ENCODE data around the gene NBPF11. TPM values are rescaled to one million over a fixed set of nuclear protein-coding genes. Genes with fewer than 3 reads are reported as not detected.
A peak's percentile ranks its signal among the peaks of the same experiment; 100 is the strongest.
"Not testable (repeated sequence)": the region's sequence is repeated elsewhere in the genome, so short reads cannot be mapped to it uniquely, and the experiment has no call there.

NBPF11 gene
- total RNA-seq, 4 donors from 2014 or later: 0.58 to 1.8 (median 1.3) TPM

DNA sequence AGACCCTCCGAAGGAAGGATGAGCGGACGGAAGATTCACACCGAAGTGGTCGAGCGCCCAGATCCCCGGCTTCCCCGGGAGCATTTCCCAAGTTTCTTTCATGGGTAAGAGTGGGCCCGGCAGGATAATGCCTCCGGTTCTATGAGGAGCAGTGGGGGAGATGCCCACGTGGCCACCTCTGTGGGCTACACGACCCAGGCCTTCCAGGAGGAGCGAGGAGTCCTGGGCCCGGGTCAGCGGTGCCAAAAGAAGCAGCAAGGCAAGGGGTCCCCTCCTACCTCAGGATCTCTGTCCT is 7.9 kb upstream of the NBPF11 start:
- Histone ChIP-seq H3K36me3 (no peaks in the 10 kb centered on the region), H3K27ac (no peak overlapping the region), H3K9me3 (no peaks in the 10 kb centered on the region), H3K4me1 (no peaks in the 10 kb centered on the region), H3K27me3 (peaks cover 0 to 32% (median 25%) of the 10 kb centered on the region in 3 donors), H3K4me3 (no peak overlapping the region)
- no peak for DNase-seq
- in situ Hi-C loops (cut with MboI; ENCODE audit: low sequenced_read_pairs in 4 of 4): no loop called here
- ATAC-seq: no peak
- no peak for TF ChIP-seq POLR2A (IDR thresholded peaks at IDR 0.05)
- TF ChIP-seq, protein P1, sequence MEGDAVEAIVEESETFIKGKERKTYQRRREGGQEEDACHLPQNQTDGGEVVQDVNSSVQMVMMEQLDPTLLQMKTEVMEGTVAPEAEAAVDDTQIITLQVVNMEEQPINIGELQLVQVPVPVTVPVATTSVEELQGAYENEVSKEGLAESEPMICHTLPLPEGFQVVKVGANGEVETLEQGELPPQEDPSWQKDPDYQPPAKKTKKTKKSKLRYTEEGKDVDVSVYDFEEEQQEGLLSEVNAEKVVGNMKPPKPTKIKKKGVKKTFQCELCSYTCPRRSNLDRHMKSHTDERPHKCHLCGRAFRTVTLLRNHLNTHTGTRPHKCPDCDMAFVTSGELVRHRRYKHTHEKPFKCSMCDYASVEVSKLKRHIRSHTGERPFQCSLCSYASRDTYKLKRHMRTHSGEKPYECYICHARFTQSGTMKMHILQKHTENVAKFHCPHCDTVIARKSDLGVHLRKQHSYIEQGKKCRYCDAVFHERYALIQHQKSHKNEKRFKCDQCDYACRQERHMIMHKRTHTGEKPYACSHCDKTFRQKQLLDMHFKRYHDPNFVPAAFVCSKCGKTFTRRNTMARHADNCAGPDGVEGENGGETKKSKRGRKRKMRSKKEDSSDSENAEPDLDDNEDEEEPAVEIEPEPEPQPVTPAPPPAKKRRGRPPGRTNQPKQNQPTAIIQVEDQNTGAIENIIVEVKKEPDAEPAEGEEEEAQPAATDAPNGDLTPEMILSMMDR (IDR thresholded peaks at IDR 0.05 in 4 of 5, conservative IDR thresholded peaks at IDR 0.05 in 1 of 5): no peak
- intact Hi-C loops (cut with DNase I; ENCODE audit: low total_unique reads): no loop called here

DNA sequence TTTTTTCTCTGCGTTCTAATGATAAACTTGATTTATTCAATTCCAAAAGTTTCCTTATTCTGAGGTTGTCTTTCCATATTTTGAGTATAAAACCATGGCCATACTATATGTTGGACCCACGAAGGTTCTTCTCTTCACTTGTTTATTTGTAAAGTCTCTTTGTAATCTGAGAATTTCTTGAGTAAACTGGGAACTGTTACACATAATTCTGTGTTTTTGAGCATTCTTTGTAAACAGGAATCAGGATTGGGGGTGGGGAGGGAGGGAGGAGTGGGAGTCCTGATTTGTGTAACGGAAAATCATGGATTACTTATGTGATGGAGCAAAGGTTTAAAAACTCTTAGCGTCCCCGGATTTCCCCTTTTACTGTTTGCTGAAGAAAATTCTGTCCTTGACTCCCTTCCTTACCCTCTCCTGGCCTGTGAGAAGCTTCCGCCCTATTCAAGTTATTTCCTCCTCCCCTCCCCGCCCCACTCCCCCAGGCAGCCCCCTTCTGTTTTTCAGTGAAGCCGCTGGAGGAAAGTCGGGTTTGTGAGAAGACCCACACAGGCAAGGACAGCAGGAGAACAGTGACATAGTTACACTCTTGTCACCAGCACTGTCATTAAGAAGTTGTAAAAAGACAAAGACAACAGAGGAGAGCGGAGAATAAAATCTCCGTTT is 6.4 kb upstream of the NBPF11 start:
- no peaks in the 10 kb centered on the region for H3K36me3 ChIP-seq
- no peak for ATAC-seq
- H3K4me3 ChIP-seq: no peak overlapping the region
- H3K4me1 ChIP-seq: no peaks in the 10 kb centered on the region
- no peaks in the 10 kb centered on the region for H3K9me3 ChIP-seq
- no peak overlapping the region for H3K27ac ChIP-seq
- DNase-seq: no peak
- in situ Hi-C loops (cut with MboI; ENCODE audit: low sequenced_read_pairs in 4 of 4) (no loop called here), intact Hi-C loops (cut with DNase I; ENCODE audit: low total_unique reads) (no loop called here)
- TF ChIP-seq, protein P1 (IDR thresholded peaks at IDR 0.05 in 4 of 5, conservative IDR thresholded peaks at IDR 0.05 in 1 of 5): no peak
- TF ChIP-seq POLR2A (IDR thresholded peaks at IDR 0.05): no peak
- peaks cover 0 to 32% (median 25%) of the 10 kb centered on the region in 3 donors for H3K27me3 ChIP-seq

DNA sequence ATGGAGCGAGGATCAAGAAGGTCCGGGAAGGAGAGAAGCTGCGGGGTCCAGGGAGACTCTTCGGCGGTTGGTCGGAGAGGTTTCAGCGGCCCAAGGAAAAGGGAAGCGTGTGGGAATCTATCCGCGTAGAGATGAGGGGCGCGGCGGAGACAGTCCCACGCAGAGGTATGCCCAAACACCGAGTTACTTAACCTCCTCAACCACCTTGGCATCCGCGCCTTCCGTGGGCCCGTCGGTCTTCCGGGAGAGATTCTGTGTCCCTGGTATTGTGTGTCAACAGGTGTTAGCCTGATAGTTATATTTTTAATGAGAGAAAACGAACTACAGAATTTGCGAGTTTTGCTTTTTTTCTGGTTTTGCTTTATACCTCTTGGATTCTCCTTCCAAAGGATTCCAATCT is 5.7 kb upstream of the NBPF11 start:
- DNase-seq; H3K4me1 ChIP-seq; H3K36me3 ChIP-seq; ATAC-seq; H3K4me3 ChIP-seq; in situ Hi-C loops (cut with MboI; ENCODE audit: low sequenced_read_pairs in 4 of 4); H3K9me3 ChIP-seq; H3K27ac ChIP-seq; intact Hi-C loops (cut with DNase I; ENCODE audit: low total_unique reads): not testable (repeated sequence)
- peaks cover 0 to 32% (median 25%) of the 10 kb centered on the region in 3 donors for H3K27me3 ChIP-seq

DNA sequence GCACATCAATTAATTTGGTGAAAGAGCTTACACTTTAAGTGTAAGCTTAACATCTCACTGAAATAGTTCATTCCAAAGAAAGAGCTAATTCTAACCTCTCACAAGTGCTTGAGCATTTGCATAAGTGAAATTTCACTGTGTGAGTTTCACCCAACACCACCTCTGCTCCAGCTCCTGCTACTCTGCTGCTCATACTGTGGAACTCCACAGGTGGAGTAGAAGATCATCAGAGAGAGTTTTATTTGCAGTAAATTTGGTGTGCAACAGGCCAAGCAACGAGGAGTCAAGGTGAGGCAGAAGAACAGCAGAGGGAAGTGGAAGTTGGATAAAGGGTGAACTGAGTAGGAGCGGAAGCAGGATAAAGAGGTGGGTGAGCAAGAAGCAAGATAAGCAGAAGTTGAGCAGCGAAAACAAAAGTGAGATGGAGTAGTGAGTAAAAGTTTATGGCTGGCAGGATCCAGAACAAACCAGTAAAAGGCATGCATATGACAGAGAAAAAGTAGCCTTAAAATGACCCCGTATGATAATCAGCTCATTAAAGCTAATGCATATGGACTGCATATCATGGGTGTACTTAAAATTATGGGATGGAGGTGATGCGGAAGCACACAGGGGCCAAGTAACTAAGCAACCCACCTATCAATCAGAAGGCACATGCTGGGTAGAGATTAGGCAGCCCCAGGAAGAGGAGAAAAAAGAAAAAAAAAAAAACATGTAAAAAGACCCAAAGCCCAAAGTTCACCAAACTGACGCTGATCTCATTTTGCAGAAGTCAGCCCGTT is 3.6 kb upstream of the NBPF11 start:
- H3K4me1 ChIP-seq; DNase-seq; H3K36me3 ChIP-seq; H3K27ac ChIP-seq; intact Hi-C loops (cut with DNase I; ENCODE audit: low total_unique reads); H3K9me3 ChIP-seq; ATAC-seq; H3K4me3 ChIP-seq; in situ Hi-C loops (cut with MboI; ENCODE audit: low sequenced_read_pairs in 4 of 4): not testable (repeated sequence)
- H3K27me3 ChIP-seq: peaks cover 0 to 25% (median 22%) of the 10 kb centered on the region in 3 donors

DNA sequence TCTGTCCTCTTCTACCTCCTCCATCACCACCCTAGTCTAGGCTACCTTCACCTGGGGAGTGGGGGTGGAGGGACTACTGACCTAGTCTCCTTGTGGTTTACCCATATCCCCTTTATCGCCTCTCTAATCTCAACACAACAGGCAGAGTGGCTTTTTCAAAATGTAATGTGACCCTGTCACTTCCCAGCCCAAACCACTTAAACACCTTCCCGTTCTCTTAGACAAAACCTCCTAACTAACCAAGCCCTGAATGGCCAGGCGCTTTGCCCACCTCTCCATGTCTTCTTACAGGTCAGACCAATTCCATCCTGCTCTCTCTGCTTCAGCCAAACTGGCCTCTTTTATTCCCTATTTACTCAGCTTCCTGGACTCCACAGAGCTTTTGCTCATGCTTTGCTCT is 714 bp upstream of the NBPF11 start:
- H3K27me3 ChIP-seq; H3K4me1 ChIP-seq; ATAC-seq; H3K4me3 ChIP-seq; H3K27ac ChIP-seq; H3K9me3 ChIP-seq; intact Hi-C loops (cut with DNase I; ENCODE audit: low total_unique reads); H3K36me3 ChIP-seq; DNase-seq; in situ Hi-C loops (cut with MboI; ENCODE audit: low sequenced_read_pairs in 4 of 4): not testable (repeated sequence)

DNA sequence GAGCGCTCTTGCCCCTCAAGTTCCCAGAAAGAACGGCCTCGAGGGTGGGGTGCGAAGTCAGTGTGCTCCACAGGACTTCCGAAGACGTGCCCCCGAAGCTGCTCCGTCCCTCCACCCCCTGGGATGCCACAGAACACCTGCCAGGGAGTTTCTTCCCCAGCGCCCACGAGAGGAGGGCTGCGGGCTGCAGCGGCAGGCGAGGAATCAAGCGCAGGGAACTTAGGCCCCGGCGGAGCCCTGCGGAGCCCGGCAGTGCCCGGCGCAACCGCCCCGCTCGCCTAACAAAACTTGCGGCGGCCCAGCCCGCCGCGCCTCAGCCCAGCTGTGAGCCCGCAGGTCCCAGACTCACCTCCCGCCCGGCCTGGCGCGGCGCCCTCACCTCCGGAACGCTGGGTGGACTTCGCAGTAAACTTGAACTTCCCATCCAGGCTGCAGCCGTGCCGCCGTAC is 686 bp downstream of the NBPF11 start:
- peak overlapping the region; percentile 70 to 87 (median 71) for H3K4me3 ChIP-seq
- peak overlapping the region; percentile 26 to 70 (median 69) for H3K27ac ChIP-seq
- in situ Hi-C loops (cut with MboI; ENCODE audit: low sequenced_read_pairs in 4 of 4); H3K4me1 ChIP-seq; H3K9me3 ChIP-seq; H3K27me3 ChIP-seq; intact Hi-C loops (cut with DNase I; ENCODE audit: low total_unique reads); H3K36me3 ChIP-seq: not testable (repeated sequence)
- ATAC-seq: peak; percentile 59 to 69
- peak in 1 of 2 donors; percentile 26 for DNase-seq

DNA sequence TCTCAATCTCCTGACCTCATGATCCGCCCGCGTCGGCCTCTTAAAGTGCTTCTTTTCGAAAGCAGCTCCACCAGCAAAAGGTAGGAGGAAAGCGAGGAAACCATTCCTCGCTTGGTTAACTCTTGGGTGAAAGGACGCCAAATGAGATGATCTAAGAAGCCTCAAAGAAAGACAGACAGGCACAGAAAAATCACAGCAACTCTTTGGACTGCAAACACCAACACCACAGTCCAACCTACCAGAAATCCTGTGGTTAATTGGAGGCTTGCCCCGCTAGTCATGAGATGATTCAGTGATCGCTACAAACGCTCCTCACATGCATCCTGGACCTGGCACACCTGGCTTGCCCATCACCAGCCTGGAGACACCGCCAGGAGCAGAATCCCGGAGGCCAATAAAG is 1.1 kb downstream of the NBPF11 start:
- H3K27me3 ChIP-seq; DNase-seq; H3K4me1 ChIP-seq; H3K9me3 ChIP-seq; intact Hi-C loops (cut with DNase I; ENCODE audit: low total_unique reads); in situ Hi-C loops (cut with MboI; ENCODE audit: low sequenced_read_pairs in 4 of 4); H3K36me3 ChIP-seq: not testable (repeated sequence)
- peak overlapping the region in 1 of 4 donors; percentile 70 for H3K27ac ChIP-seq
- ATAC-seq: peak in 1 of 2 donors; percentile 26
- H3K4me3 ChIP-seq: peak overlapping the region; percentile 70 to 87 (median 71)

DNA sequence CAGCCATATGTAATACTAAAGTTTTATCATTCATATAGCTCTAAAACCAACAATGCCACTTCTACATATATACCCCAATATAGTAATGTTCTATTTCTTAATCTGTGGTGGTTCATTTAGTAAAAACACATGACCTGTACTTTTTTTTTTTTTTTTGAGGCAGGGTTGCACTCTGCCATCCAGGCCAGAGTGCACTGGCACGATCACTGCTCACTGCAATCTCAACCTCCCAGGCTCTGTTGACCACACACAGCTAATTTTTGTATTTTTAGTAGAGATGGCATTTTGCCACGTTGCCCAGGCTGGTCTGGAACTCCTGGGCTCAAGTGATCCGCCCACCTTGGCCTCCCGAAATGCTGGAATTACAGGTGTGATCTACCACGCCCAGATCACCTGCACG is 2.1 kb downstream of the NBPF11 start:
- H3K36me3 ChIP-seq; intact Hi-C loops (cut with DNase I; ENCODE audit: low total_unique reads); DNase-seq; H3K4me1 ChIP-seq; H3K9me3 ChIP-seq; in situ Hi-C loops (cut with MboI; ENCODE audit: low sequenced_read_pairs in 4 of 4); H3K27me3 ChIP-seq; ATAC-seq; H3K27ac ChIP-seq; H3K4me3 ChIP-seq: not testable (repeated sequence)

DNA sequence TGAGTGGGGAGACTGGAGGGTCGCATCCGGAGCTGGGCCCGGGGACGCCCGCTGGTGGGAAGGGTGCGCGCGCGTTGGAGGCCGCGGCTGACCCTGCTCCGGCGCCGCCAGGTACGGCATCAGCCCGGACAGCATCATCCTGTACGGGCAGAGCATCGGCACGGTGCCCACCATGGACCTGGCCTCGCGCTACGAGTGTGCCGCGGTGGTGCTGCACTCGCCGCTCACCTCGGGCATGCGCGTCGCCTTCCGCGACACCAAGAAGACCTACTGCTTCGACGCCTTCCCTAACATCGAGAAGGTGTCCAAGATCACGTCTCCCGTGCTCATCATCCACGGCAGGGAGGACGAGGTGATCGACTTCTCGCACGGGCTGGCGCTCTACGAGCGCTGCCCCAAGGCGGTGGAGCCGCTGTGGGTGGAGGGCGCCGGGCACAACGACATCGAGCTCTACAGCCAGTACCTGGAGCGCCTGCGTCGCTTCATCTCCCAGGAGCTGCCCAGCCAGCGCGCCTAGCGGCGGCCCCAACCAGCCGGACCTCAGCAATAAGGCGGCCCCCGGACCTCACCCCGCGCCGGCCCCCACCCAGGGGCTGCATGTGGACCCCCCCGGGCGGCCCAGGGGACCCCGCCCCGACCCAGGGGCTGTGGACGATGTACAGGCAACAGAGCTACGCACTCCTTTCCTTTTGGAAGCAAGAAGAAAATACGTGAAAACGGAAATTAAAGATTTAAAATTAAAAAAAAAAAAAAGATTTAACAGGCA is 2.8 kb downstream of the NBPF11 start:
- H3K36me3 ChIP-seq; H3K4me3 ChIP-seq; intact Hi-C loops (cut with DNase I; ENCODE audit: low total_unique reads); DNase-seq; H3K9me3 ChIP-seq; in situ Hi-C loops (cut with MboI; ENCODE audit: low sequenced_read_pairs in 4 of 4); H3K27me3 ChIP-seq; H3K27ac ChIP-seq; ATAC-seq; H3K4me1 ChIP-seq: not testable (repeated sequence)

Data from gastrocnemius medialis (tissue), 4 donors.